ENCODE results near the gene PLCL2. TPM values are rescaled to one million over a fixed set of nuclear protein-coding genes. Genes with fewer than 3 reads are reported as not detected.

The PLCL2 gene
- total and polyA plus RNA-seq, 11 donors = 10.4 to 80.9 (median 53.0) TPM

GRCh38 chr3:16994854-16995525 is 110.2 kb downstream of the PLCL2 start:
- WGBS, 4 donors = 31 to 41% (median 38%) methylated on average over 4 of the region's 4 CpGs

DNA sequence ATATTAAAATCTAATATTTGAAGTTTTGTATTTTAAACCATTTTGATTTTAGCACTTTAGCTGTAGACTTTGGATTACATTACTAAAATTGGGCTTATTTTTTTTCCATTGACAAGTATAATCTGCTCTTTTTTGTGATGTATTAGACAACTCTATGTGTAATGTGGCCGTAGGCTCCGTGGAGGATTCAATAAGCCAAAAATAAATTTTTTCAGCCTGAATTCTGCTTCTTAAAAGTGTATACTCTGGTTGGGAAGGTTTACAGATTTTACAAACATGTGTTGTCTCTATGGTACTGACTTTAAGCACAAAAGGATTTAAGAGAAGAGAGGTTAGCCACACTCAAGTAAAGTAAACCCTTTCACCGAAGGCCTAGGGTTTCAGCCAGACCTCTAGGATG is 110.8 kb downstream of the PLCL2 start:
- DNase-seq (no peak), ATAC-seq (no peak)
- intact Hi-C loops (cut with DNase I) = no loop called here
- Histone ChIP-seq H3K36me3 (no peaks in the 10 kb centered on the region), H3K27ac (peak overlapping the region in 3 of 12 donors; percentile 11 to 20 (median 17)), H3K4me3 (no peak overlapping the region), H3K9me3 (peaks cover 0 to 3% (median 0%) of the 10 kb centered on the region in 12 donors), H3K27me3 (no peaks in the 10 kb centered on the region), H3K4me1 (peaks cover 6 to 68% (median 26%) of the 10 kb centered on the region in 12 donors)
- 81 to 88% (median 86%) methylated on average over 3 of the region's 3 CpGs for WGBS, 4 donors
- TF ChIP-seq POLR2A (IDR thresholded peaks at IDR 0.05) = no peak
- no peak for TF ChIP-seq CTCF (IDR thresholded peaks at IDR 0.05)

More at GRCh38 chr3:16994854-16995525, 110.2 kb downstream of the PLCL2 start:
- Histone ChIP-seq H3K36me3 (no peaks in the 10 kb centered on the region), H3K4me3 (no peak overlapping the region), H3K27ac (peak overlapping the region in 2 of 12 donors; percentile 7 to 11), H3K27me3 (no peaks in the 10 kb centered on the region), H3K4me1 (peaks cover 6 to 74% (median 28%) of the 10 kb centered on the region in 12 donors), H3K9me3 (no peaks in the 10 kb centered on the region)
- TF ChIP-seq POLR2A (IDR thresholded peaks at IDR 0.05) (no peak), CTCF (IDR thresholded peaks at IDR 0.05) (no peak)
- DNase-seq (no peak), ATAC-seq (peak in 3 of 4 donors; percentile 35 to 56 (median 41))
- intact Hi-C loops (cut with DNase I) = no loop called here

GRCh38 chr3:16998236-16998923 is 113.6 kb downstream of the PLCL2 start:
- no peak for DNase-seq
- Histone ChIP-seq H3K4me1 (peaks cover 6 to 56% (median 26%) of the 10 kb centered on the region in 12 donors), H3K4me3 (no peak overlapping the region), H3K36me3 (no peaks in the 10 kb centered on the region), H3K27me3 (no peaks in the 10 kb centered on the region), H3K9me3 (peaks cover 0 to 30% (median 0%) of the 10 kb centered on the region in 12 donors), H3K27ac (no peak overlapping the region)
- no peak for ATAC-seq
- intact Hi-C loops (cut with DNase I) = no loop called here
- TF ChIP-seq POLR2A (IDR thresholded peaks at IDR 0.05) = no peak
- no peak for TF ChIP-seq CTCF (IDR thresholded peaks at IDR 0.05)
- 81 to 85% (median 84%) methylated on average over 3 of the region's 3 CpGs for WGBS, 4 donors

DNA sequence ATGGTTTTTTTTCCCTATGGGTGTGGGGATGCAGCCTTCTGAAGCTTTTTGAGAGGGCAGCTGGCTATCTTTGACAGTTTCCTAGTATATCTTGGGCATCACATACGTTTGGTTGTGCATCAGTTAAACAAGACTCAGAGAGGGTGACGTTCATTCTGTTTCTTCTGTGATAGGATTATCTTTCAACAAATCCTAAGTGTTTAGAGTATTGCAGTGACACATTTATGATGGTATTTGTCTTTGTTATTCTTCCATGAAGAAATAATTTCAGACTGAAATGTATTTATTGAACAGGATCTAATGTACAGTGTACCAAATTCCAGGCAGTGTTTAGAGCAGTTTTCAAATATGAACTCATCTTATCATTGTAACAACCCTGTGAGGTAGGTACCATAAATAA is 114.4 kb downstream of the PLCL2 start:
- H3K27me3 ChIP-seq = no peaks in the 10 kb centered on the region
- TF ChIP-seq CTCF (IDR thresholded peaks at IDR 0.05) (no peak), POLR2A (IDR thresholded peaks at IDR 0.05) (no peak)
- peaks cover 6 to 56% (median 23%) of the 10 kb centered on the region in 12 donors for H3K4me1 ChIP-seq
- ATAC-seq (no peak), DNase-seq (no peak)
- intact Hi-C loops (cut with DNase I) = no loop called here
- WGBS, 4 donors = 46 to 61% (median 52%) methylated on average over 2 of the region's 2 CpGs
- no peak overlapping the region for H3K4me3 ChIP-seq
- peaks cover 0 to 30% (median 0%) of the 10 kb centered on the region in 12 donors for H3K9me3 ChIP-seq
- H3K27ac ChIP-seq = no peak overlapping the region
- H3K36me3 ChIP-seq = no peaks in the 10 kb centered on the region
